ENCODE measurements around the gene RNASET2. TPM values are rescaled to one million over a fixed set of nuclear protein-coding genes. Genes with fewer than 3 reads are reported as not detected.
A peak's percentile ranks its signal among the peaks of the same experiment; 100 is the strongest.
"Not testable (repeated sequence)": the region's sequence is repeated elsewhere in the genome, so short reads cannot be mapped to it uniquely, and the experiment has no call there.

Gene RNASET2
- polyA plus RNA-seq, 5 donors: 39.3 to 56.6 (median 46.6) TPM

DNA sequence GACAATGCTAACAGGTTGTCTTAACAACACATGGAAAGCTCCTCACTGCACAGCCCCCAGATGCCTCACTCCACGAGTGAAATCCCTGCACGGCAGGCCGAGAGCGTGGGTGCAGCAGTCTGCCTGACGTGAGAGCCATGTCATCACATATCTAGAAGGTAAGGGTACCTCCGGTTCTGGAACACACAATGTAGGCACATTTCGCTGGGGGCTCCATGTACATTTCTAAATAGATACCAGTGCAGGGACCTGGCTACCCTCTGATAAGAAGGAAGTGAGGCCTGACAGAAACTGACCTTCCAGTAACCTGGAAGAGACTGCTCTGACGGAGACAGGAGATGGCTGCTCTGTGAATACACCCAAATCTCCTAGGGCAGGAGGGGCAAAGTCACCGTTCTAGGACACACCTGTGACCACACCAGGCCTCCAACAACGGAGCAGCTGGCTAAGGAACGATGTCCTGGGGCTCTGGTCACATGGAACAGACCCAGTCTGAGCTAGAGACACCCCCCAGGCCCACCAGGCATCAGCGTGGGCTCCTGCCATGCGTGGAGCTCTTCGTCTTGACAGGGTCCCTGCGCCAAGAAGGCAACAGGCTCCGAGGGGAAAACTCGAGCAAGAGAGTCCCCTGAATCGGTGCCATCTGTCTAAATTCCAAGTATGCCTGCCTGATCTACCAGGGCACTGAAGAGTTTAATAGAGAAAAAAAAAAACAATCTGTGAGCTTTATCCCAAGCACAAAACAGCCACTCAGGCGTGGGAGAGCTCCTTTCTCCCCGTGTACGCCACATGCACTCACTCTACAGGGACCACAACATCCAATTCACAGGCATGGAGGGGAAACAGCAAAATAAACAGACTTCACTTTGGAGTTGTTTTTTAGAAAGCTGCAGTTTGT is 27.5 kb downstream of the RNASET2 start:
- DNase-seq: no peak

DNA sequence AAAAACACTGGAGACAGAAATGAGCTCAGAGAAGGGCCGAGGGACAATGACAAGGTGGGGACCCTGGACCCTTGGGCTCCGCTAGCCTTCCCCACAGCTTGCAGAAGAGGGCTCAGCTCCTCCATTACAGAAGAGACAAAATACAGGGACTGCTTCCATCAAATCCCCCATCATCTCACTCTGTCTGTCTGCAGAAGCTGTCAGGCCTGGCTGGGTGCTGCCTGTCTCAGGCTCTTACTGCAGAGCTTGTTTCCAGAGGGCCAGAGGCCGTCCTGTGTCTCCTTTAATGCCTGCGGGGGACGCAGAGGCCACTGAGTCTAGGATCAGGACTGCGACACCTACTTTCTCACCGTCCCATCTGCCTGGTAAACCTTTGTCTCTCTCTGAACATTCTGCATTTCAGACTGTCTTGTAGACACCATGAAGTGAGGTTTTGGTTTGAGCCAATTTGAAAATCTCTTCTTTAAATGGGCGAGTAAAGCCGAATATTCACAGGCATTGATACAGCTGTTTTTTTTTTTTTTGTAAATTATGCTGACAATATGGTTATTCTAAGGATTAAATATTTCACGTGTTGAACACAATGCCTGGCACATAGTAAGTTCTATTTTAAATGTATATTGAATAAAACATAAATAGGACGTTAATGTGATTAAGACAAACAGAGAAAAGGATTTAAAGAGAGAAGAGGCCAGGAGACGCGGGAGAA is 28.3 kb downstream of the RNASET2 start:
- no peak for DNase-seq

DNA sequence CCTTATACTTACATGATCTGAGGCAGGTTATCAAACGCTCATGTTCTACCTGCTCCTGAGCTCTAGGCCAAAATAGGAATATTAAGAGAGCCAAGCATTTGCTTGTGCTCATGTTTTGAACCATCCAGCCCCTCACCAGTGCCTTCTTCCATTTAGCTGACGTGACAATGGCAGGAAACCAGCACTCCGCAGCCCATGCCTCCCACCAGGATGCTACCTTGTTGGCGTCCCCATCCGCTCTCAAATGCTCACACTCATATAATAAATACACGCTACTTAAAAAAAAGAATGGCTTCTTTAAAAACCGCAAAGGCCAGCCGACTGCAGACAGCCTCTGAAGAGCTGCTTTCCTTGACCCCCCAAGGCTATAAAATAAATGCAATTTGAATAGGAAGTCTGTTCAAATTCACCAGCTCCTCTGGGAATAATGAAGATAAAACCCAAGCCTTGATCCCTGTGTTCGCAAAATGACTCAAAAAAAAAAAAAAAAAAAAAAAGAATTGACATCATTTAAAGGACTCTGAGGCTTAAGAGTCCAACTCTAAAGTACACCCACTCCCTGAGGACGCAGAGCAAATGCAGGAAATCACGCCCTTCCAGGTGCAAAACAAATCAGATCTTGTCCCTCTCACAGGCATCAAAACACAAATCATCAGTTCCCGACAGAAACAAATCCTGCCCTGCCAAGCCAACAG is 29.0 kb downstream of the RNASET2 start:
- no peak for DNase-seq

DNA sequence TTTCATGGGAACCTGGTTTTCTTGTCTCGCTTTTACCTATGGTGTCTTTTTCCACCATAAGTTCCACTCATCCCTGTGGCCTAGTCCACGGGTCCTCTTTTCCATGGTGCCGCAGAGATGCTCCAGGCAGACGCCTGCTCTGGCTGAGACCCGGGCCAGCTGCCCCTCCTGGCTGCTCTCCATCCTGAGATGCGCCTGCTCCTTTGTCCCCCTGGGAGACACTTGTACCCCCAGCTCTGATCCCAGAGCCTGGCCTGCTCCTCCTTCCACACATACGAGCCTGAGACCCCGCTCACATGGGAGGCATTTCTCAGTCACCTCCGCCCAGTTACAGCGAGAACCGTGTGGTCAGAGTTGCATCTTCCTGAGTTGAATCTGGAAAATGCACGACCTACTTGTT is 29.6 kb downstream of the RNASET2 start:
- DNase-seq: no peak

DNA sequence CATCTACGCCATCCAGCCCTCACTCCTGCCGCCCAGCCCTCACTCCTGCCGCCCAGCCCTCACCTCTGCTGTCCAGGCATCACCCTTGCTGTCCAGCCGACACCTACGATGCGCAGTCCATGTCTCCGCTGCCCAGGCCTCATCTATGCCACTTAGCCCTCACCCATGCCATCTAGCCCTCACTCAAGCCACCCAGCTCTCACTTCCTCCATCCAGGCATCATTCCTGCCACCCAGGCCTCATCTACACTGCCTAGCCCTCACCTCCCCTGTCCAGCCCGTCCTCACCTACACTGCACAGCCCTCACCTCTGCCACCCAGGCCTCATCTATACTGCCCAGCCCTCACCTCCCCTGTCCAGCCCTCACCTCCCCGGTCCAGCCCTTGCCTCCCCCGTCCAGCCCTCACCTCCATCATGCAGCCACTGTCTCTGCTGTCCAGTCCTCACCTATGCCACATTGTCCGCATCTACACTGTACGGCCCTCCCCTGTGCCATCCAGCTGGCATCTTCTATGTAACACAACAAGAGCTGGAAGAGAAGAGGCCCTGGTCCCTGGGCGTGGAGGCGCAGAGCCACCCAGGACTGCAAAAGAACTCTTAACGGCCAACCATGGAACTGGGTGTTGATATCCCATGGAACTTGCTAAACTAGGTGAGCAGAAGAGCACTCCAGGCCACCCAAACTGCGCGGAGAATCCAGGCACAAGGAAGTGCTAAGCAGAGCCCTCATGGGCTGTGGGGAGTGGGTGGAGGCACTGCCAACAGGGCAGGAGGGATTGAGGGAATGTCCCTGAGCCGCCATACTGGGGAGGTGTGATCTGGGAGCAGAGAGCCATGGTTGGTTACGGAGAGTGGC is 31.0 kb downstream of the RNASET2 start:
- no peak for DNase-seq

DNA sequence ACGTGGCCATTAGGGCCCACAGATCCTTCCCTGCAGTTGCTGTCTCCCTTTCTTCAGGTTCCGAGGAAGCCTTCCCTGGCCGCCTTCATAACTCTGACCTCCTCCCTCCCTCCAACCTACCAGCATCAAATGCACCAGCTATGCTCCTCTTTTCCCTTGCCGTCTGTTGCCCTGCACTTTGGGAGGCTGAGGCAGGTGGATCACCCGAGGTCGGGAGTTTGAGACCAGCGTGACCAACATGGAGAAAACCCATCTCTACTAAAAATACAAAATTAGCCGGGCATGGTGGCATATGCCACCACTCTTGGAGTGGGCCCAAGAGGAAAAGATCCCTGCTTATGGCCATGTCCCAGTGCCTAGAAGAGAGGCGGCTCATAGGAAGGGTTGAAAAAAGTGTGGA is 31.8 kb downstream of the RNASET2 start:
- DNase-seq: no peak

DNA sequence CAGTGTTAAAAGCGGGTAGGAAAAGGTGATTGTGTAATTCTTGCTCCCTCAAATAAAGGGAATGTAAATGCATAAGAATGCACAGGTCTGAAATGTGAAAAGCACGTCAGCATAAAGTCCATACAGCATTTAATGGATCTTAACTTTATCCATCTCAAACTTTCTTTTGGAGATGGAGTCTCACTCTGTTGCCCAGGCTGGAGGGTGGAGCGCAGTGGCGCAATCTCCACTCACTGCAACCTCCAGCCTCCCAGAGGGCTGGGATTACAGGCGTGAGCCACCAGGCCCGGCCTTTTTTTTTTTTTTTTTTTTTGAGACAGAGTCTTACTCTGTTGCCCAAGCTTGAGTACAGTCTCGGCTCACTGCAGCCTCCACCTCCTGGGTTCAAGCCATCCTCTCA is 33.4 kb downstream of the RNASET2 start:
- no peak for DNase-seq

DNA sequence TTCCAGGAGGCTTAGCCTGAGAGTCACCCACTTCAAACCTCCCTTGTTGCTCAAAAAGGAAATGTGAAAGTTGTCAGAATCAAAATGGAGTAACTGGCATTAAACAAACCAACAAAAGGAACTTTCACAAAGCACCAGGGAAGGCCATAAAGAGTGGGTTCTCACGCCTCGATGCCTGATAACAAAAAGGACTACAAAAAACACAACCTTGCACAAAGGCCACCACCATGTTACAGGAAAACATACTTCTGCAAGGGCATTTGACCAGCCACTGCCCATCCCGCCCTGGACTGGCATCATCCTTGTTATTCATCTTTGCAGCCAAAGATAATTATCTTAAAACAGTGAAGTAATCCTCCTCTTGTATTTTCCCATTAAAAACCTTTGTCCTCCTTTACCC is 34.8 kb downstream of the RNASET2 start:
- DNase-seq: no peak

DNA sequence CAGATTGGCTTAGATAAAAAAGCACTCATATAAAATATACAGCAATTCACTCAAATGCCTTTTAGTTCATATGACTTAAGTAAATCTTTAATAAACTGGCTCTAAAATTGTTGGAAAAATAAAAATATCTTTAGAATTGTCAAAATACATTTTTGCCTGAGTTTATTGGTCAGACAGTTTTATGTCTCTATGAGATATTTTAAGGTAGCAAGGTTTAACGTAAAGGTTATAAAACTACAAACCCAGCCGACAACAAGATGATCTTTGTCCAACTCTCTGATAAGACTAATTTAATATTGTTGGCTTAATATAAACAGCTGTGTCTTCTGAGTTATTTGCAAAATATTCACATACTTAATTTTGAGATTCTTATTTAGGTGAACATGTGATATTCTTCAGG is 39.5 kb downstream of the RNASET2 start:
- DNase-seq: no peak

DNA sequence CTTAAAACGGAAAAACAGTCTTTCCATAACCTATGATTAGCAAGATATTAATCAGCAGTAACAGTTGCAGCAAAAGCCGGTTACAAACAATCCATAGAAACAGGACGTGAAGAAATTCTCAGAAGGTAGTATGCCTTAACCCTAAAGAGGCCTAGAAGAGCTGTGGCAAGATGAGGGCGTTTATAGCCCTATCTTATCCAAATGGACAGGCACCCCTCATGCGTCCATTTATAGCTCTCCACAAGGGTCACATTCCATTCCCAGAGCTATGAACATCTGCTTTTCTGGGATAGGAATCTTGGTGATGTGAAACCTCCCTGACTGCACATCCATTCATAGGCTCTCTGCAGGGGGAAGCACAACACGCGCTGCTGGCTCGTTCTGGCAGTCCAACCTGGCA is 40.9 kb downstream of the RNASET2 start:
- DNase-seq: not testable (repeated sequence)

DNA sequence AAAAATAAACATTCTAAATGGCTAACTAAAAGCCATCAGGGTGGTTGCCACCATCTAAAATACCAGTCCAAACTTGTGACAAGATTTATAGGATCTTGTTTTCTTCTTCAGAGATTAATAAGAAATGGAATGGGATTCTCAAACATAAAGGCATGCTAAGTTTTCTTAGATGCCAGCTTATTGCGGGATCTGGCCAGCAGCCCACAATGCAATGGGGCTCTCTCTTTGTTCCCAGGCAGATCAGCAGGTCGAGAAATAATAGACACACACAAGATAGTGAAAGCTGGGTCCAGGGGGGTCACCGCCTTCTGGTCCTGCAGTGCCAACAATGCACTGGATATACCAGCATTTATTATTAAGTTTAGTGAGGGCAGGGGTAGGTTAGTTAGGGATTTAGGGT is 41.4 kb downstream of the RNASET2 start:
- DNase-seq: not testable (repeated sequence)

DNA sequence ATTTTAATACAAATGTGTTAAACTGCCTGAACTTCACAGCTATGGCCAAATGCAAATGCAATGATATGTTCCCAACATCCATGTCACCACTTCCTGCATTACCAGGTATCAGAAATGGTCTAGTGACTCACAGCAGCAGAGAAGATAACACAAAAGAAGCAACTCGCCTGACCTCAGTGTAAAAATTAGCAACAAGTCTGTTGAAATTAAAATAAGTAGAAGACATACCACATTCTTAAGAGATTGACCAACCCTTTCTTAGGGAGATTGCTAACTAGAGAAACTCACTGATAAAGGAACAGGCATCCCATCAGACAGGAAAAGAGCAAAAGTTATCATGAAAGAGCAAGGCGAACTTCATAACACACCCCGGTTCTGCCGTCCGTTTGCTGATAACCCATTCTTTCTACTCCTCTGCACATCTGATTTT is 45.1 kb downstream of the RNASET2 start:
- no peak for DNase-seq

DNA sequence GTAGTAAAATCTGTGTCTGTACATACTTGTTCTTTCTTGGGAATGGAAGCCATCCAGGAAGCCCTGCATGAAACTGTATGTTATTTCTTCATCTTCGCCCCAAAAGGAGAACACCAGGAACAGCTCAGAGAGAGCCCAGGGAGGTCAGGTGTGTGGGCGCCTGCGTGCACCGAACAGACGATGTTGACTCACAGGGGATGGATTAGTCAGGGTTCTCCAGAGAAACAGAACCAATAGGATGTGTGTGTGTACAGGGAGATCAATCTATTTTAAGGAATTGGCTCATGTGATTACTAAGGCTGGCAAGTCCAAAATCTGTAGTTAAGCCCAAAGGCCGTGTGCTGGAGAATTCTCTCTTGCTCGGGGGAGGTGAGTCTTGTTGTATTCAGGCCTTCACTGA is 45.7 kb downstream of the RNASET2 start:
- DNase-seq: no peak

DNA sequence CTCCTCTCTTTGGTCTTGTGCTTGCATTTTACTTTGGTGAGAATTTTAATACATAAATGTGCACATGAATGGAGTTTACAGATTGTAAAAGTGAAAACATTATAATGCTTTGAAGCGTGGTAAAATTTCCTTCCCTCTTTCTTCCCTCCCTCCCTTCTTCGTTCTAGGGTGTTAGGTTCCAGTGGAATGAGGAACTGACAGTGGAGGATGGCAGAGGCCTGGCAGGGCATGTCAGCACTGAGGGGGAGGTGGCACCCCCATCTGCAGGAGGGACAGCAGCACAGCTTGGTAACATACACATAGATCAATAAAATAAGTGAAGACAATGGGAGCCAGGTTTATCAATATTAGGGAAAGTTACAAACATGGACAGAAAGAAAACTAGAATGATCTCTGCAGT is 47.5 kb downstream of the RNASET2 start:
- DNase-seq: no peak

DNA sequence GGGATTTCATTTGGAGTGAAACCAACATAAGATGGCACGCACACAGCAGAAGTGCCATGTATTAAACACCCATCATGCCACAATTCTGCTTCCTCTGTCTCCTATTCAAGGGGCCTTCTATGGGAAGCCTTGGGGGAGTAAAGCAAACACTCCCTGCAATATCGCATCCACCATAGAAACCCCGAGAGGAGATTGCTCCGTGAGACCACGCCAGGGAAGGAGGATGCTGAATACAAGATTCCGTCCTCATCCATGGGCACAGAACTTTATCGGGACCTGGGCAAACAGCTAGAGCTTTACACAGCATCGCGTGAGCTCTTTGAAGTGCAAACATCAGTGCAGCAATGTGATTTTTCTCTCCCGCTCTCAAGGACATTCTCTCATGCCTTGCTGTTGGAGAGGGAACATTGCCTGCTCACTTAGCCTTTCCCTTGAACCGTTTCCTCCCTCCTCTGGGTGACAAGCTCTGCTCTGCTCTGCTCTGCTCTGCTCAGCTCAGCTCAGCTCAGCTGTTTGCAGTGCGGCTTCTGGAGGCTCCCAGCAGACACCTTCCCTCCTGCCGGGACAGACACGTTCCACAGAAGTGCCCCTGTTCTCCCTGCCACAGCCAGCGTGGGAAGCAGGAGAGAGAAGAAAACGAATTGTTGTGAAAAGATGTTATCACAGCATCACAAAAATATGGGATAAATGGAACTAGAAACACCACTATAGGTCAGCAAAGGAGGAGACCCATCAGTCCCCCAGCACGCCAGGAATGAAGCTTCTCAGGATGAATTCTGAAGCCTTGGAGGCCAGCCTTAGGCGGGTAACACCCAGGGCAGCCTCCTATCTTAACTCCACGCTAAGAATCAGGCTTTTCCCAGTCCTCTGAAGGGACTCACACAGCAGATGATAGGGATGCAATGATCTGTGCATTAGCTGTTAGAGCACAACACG is 48.2 kb downstream of the RNASET2 start:
- DNase-seq: peak in 1 of 2 donors; percentile 12

DNA sequence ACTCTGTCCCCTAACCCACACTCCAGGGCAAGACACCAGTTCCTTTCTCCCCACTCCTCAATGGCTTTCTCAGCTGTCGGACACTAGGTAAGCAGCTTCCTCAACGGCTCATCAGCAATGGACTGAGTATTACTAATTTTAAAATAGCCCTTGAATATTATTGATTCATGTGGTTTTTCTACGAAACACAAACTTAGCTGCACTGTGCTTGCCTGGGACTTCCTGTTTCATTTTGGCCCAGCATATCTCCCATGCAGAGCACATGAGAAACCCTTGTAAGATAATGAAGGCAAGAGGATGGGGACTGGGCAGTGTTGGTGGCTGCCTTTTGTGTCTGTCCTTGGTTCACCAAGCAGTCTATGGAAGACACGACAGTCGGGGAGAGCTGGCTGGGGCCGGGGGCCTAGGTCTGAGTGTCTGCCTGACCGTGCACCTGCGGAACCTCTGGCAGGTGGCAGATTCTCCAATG is 48.9 kb downstream of the RNASET2 start:
- DNase-seq: no peak

DNA sequence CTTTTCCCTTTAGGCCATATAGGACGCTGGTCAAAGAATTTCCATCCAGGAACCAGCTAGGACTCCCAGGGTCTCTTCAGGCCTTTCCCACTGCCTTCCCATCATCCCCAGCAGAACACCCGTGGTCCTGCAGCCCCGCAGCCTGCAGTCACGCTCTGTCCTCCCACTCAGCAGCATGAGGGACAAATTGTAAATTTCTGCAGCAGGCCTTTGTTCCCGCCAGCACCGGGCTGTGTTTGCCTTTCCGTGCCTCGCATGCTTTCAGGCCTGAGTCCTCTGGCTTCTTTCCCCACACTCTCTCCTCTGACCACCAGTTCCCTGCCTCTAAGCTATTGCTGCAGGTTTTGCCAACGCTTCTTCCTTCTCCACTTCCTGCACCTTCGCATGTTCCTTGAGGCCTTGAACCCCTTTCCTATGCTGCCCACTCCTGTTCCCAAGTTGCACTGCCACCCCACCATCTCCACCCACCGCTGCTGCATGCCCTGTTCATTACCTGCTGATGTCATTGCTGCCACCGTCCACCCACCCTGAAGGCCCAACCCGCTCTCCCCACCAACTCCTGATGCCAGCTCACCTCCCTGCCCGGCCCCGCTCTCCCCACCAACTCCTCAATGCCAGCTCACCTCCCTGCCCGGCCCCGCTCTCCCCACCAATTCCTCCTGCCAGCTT is 49.8 kb downstream of the RNASET2 start:
- no peak for DNase-seq

DNA sequence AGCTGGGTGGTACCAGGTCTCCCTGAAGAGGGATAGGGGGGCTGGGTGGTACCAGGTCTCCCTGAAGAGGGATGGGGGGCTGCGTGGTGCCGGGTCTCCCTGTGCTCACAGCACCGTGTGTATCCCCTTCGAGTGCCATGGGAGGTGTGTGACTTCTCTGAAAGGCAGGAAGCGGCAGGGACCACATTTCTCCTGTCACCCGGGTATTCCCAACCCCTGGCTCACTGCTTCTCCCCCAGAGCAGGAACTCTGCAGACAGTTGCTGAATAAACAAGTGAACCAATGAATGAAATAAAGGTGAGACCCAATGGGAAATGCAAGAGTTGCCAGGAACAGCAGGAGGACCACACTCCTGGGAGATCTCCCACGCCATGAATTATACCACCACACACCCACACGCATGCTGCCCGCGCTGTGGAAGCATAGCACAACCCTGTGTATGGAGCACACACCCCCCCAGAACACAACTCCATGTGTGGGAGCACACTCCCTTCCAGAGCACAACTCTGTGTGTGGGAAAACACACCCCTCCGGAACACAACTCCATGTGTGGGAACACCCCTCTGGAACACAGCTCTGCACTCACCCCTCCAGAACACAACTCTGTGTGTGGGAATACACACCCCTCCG is 50.7 kb downstream of the RNASET2 start:
- DNase-seq: no peak

DNA sequence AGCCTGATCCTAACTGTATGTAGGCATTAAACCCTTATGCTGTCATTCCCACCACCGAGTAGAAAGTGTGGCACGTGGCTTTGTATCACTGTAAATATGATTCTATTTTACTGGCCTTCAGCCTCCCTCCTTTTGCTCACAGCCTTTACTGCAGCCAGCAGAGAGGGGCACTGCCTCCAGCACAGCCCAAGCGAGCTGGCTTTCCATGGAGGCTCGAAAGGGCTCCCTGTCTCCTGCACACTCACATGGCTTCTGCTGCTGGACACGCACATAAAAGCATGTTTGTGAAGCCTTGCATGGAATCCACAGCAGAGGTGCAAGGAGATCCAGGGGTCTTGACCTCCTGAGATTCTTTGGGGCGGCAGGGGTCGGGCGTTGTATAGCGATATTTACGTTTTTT is 51.3 kb downstream of the RNASET2 start:
- DNase-seq: no peak

Measured in right lung (tissue), 5 donors.